Vagina (tissue), 2 donors: Measurements from ENCODE around the gene SLC1A2.

ENCODE experiments used
- CTCF ChIP-seq, 3 experiments: fragments of 450-650 bp in 2 of 3; fragments of 200-600 bp in 1 of 3; sonication (generic) in 1 of 3; IDR thresholded peaks; one replicate each; pipeline ENCODE4 v1.5.1; 2017 to 2019; ENCODE audit warnings: antibody characterized with exemption in 3 of 3, mild to moderate bottlenecking in 2 of 3, moderate library complexity in 2 of 3
- POLR2A ChIP-seq, 2 donors: fragments of 450-650 bp; IDR thresholded peaks; one replicate each; pipeline ENCODE4 v1.6.1; 2017; ENCODE audit warnings: antibody characterized with exemption in 2 of 2, mild to moderate bottlenecking in 2 of 2, moderate library complexity in 2 of 2

GRCh38 chr11:35276396-35277145, 142.8 kb downstream of the SLC1A2 start:
- no peak for TF ChIP-seq CTCF (IDR thresholded peaks at IDR 0.05)
- TF ChIP-seq POLR2A (IDR thresholded peaks at IDR 0.05): no peak
